AG10803 (cell line): ENCODE data around the gene CHST13.
A peak's percentile ranks its signal among the peaks of the same experiment; 100 is the strongest.

Experiments used
- DNase-seq: peaks from one replicate; pipeline ENCODE4 v3.0.0; 2010; ENCODE audit warnings: low read depth
- H3K4me3 ChIP-seq: 2 replicates; pipeline ENCODE4 v1.5.1; 2011; ENCODE audit warnings: mild to moderate bottlenecking, low read length, control low read depth
- CTCF ChIP-seq: conservative IDR thresholded peaks from 2 replicates; pipeline ENCODE4 v1.5.1; 2011; ENCODE audit warnings: mild to moderate bottlenecking, low read length, control low read depth, inconsistent platforms

The CHST13 gene

GRCh38 chr3:126523745-126524428 is at the start of gene CHST13:
Gene CHST13, plus strand, starts transcription at chr3:126524155. Its CDS starts 178 bp downstream, at chr3:126524333.
- H3K4me3 ChIP-seq = peak within 1 kb of the TSS; percentile 38
- peak; percentile 33 for DNase-seq

GRCh38 chr3:126474498-126475412 is 49.2 kb upstream of the CHST13 start:
- DNase-seq = peak; percentile 37
- no peak for TF ChIP-seq CTCF
- peak overlapping the region; percentile 84 for H3K4me3 ChIP-seq

More at GRCh38 chr3:126523745-126524428, at the start of gene CHST13:
- no peak for TF ChIP-seq CTCF

GRCh38 chr3:126475413-126476114 is 48.4 kb upstream of the CHST13 start, which contains the start of gene ZXDC:
Gene ZXDC, minus strand, starts transcription at chr3:126475891. Its CDS starts 26 bp downstream, at chr3:126475865.
- peak; percentile 93 for DNase-seq
- peak; percentile 43 for TF ChIP-seq CTCF
- peak within 1 kb of the TSS; percentile 88 for H3K4me3 ChIP-seq

GRCh38 chr3:126476166-126477060 is 47.5 kb upstream of the CHST13 start:
- H3K4me3 ChIP-seq = peak overlapping the region; percentile 88
- TF ChIP-seq CTCF = no peak
- DNase-seq = peak; percentile 13

GRCh38 chr3:126477061-126477380 is 46.9 kb upstream of the CHST13 start:
- H3K4me3 ChIP-seq = no peak overlapping the region
- no peak for DNase-seq
- TF ChIP-seq CTCF = no peak

GRCh38 chr3:126478581-126479310 is 45.2 kb upstream of the CHST13 start:
- no peak for DNase-seq

More at GRCh38 chr3:126478581-126479310, 45.2 kb upstream of the CHST13 start:
- H3K4me3 ChIP-seq = no peak overlapping the region
- TF ChIP-seq CTCF = no peak
